GM12878 (cell line): ENCODE results near the gene MED31. TPM values are rescaled to one million over a fixed set of nuclear protein-coding genes. Genes with fewer than 3 reads are reported as not detected.

Experiments
- ATAC-seq: fragments of 200-7000 bp; cut with Tn5 transposase; 3 replicates; pipeline ENCODE4 v1.9.1; 2020; ENCODE audit warnings: mild to moderate bottlenecking, moderate library complexity
- BruUV-seq: library from RNA; stranded (reverse); fragments of 400-500 nt; replicated peaks from 2 replicates; lab custom pipeline; 2021; lab: Mats Ljungman, UMichigan
- CTCF ChIA-PET: fragments of 300-600 bp; sonication (Branson Sonifier 250); formaldehyde crosslinking; extraction: SDS; loops from one replicate; lab custom pipeline; 2021; ENCODE audit warnings: inconsistent platforms; lab: Yijun Ruan, JAX
- POLR2A ChIA-PET: fragments of 350-600 bp; formaldehyde crosslinking; extraction: SDS; loops from one replicate; lab custom pipeline; 2021; ENCODE audit warnings: inconsistent platforms; lab: Charles Lee
- RAD21 ChIA-PET: fragments of 300-600 bp; sonication (Branson Sonifier 250); formaldehyde crosslinking; loops from one replicate; lab custom pipeline; 2023; ENCODE audit warnings: antibody characterized with exemption; ENCODE audit not compliant: unreplicated experiment; lab: Charles Lee
- SMC1A ChIA-PET: fragments of 300-600 bp; sonication (Branson Sonifier 250); formaldehyde crosslinking; loops from one replicate; lab custom pipeline; 2023; ENCODE audit not compliant: unreplicated experiment, uncharacterized antibody; lab: Charles Lee
- DNase-seq: peaks from one replicate; pipeline ENCODE4 v3.0.0-alpha.2; 2011; ENCODE audit warnings: low read depth, low spot score
- FAIRE-seq: peaks from 3 replicates; lab custom pipeline; 2011; peaks lifted over from hg19 to GRCh38; lab: Jason Lieb, UNC
- H2AFZ ChIP-seq: 2 replicates; pipeline ENCODE4 v1.6.0; 2011; ENCODE audit warnings: low read depth, low read length, control low read depth; ENCODE audit not compliant: control insufficient read depth
- H3K27ac ChIP-seq: 2 replicates; pipeline ENCODE4 v1.5.1; 2011; ENCODE audit warnings: control low read depth; ENCODE audit not compliant: control insufficient read depth, insufficient read depth
- H3K27me3 ChIP-seq, 2 experiments: replicated peaks in 1 of 2; 2 replicates each; pipeline versions ENCODE4 v1.6.0 to v1.6.1; 2011; ENCODE audit warnings: low read length in 1 of 2; ENCODE audit not compliant: control insufficient read depth in 2 of 2, insufficient read depth in 2 of 2
- H3K36me3 ChIP-seq, 2 experiments: 2 replicates each; pipeline ENCODE4 v1.5.1; 2011; ENCODE audit warnings: low read length in 1 of 2; ENCODE audit not compliant: control insufficient read depth in 2 of 2, insufficient read depth in 2 of 2
- H3K4me1 ChIP-seq: 2 replicates; pipeline ENCODE4 v1.6.1; 2011; ENCODE audit warnings: mild to moderate bottlenecking, low read length, moderate library complexity, mixed read lengths; ENCODE audit not compliant: control insufficient read depth, insufficient read depth
- H3K4me2 ChIP-seq: 2 replicates; pipeline ENCODE4 v1.6.0; 2011; ENCODE audit warnings: control low read depth; ENCODE audit not compliant: control insufficient read depth, insufficient read depth
- H3K4me3 ChIP-seq: fragments of 200-600 bp; sonication (generic); 2 replicates; pipeline ENCODE4 v1.5.1; 2016
- H3K79me2 ChIP-seq: 2 replicates; pipeline ENCODE4 v1.6.0; 2011; ENCODE audit warnings: low read length; ENCODE audit not compliant: control insufficient read depth, insufficient read depth
- H3K9ac ChIP-seq: 2 replicates; pipeline ENCODE4 v1.8.0; 2011; ENCODE audit warnings: low read length, control low read depth, mixed read lengths; ENCODE audit not compliant: control insufficient read depth, insufficient read depth
- H3K9me3 ChIP-seq: replicated peaks from 3 replicates; pipeline ENCODE4 v1.5.1; 2011; ENCODE audit warnings: mild to moderate bottlenecking, low read length; ENCODE audit not compliant: control insufficient read depth, insufficient read depth
- H4K20me1 ChIP-seq: 2 replicates; pipeline ENCODE4 v1.6.0; 2011; ENCODE audit not compliant: control insufficient read depth, insufficient read depth
- CEBPZ ChIP-seq: fragments of 150-350 bp; IDR thresholded peaks from 2 replicates; pipeline ENCODE4 v1.6.1; 2016; ENCODE audit warnings: low read depth, low read length
- CREM ChIP-seq: IDR thresholded peaks from 2 replicates; pipeline ENCODE4 v1.6.1; 2014; ENCODE audit warnings: antibody characterized with exemption, low read depth
- ELK1 ChIP-seq: IDR thresholded peaks from 2 replicates; pipeline ENCODE4 v1.6.1; 2012; ENCODE audit warnings: low read depth, low read length, improper control_type of control experiment
- FOXK2 ChIP-seq: fragments of 450-650 bp; IDR thresholded peaks from 2 replicates; pipeline ENCODE4 v1.6.1; 2017; ENCODE audit warnings: mild to moderate bottlenecking, moderate library complexity
- HDGF ChIP-seq: fragments of 450-650 bp; IDR thresholded peaks from 2 replicates; pipeline ENCODE4 v1.6.1; 2016; ENCODE audit warnings: antibody characterized with exemption
- NFYA ChIP-seq: IDR thresholded peaks from 2 replicates; pipeline ENCODE4 v1.6.1; 2011; ENCODE audit warnings: low read depth, mild to moderate bottlenecking, low read length, improper control_type of control experiment, borderline replicate concordance
- NKRF ChIP-seq: fragments of 450-650 bp; conservative IDR thresholded peaks from 2 replicates; pipeline ENCODE4 v1.6.1; 2017; ENCODE audit warnings: mild to moderate bottlenecking, moderate library complexity
- PML ChIP-seq: IDR thresholded peaks from 2 replicates; pipeline ENCODE4 v1.6.1; 2012; ENCODE audit warnings: low read length, inconsistent platforms
- POU2F2 ChIP-seq: IDR thresholded peaks from 3 replicates; pipeline ENCODE4 v1.6.1; 2011; ENCODE audit warnings: low read depth, mild to moderate bottlenecking, low read length, borderline replicate concordance
- TAF1 ChIP-seq: IDR thresholded peaks from 2 replicates; pipeline ENCODE4 v1.6.1; 2011; ENCODE audit warnings: mild to moderate bottlenecking, low read depth, low read length, borderline replicate concordance
- TARDBP ChIP-seq: IDR thresholded peaks from 2 replicates; pipeline ENCODE4 v1.6.1; 2016; ENCODE audit warnings: borderline replicate concordance
- ZNF622 ChIP-seq: fragments of 450-650 bp; IDR thresholded peaks from 2 replicates; pipeline ENCODE4 v1.6.1; 2017; ENCODE audit warnings: mild to moderate bottlenecking, inconsistent platforms
- WGBS: methylation state at CpG from one replicate; pipeline ENCODE4 v1.1.6; 2016; ENCODE audit warnings: low lambda C conversion rate; ENCODE audit not compliant: insufficient replicate concordance, insufficient coverage; ENCODE audit errors: missing lambda C conversion rate; 5-methylcytosine and 5-hydroxymethylcytosine counted together
- in situ Hi-C: fragments of 300-500 bp; cut with MboI; formaldehyde crosslinking; loops from 9 replicates; pipeline ENCODE4 v1.14.3; 2018; ENCODE audit warnings: mixed read lengths
- intact Hi-C: fragments of 100-400 bp; cut with micrococcal nuclease; formaldehyde crosslinking; loops from one replicate; pipeline ENCODE4 v1.14.2; 2022; ENCODE audit not compliant: unreplicated experiment
- polyA plus RNA-seq, 11 experiments: library from polyadenylated mRNA; depleted of rRNA in 4 of 11; unstranded in 6 of 11; stranded (reverse) in 5 of 11; fragments of >200 nt; fragmentation: Nextera tagmentation in 4 of 11; fragmentation: Illumina TruSeq in 1 of 11; extraction: Ambion mirVana in 4 of 11; extraction: Trizol in 1 of 11; gene quantifications; 1 replicate in 1 of 11; 2 replicates in 10 of 11; pipeline versions ENCODE4 v1.2.1 to v1.2.3, GENCODE V29; 2011 to 2016; ENCODE audit warnings: inconsistent platforms in 2 of 11, missing spikeins in 2 of 11, low read depth in 1 of 11
- total RNA-seq, 4 experiments: library from RNA; depleted of rRNA in 3 of 4; stranded (reverse); fragments of >200 nt in 3 of 4; fragmentation: Illumina TruSeq in 1 of 4; extraction: Trizol in 1 of 4; gene quantifications; 2 replicates each; pipeline versions ENCODE4 v1.2.1 to v1.2.3, GENCODE V29; 2013 to 2021

MED31 gene
- total and polyA plus RNA-seq, 10 of the 15 experiments (the other 5 are each of a cell fraction or from before 2014, with no cell fraction given): 14.4 to 71.1 (median 34.6) TPM

DNA sequence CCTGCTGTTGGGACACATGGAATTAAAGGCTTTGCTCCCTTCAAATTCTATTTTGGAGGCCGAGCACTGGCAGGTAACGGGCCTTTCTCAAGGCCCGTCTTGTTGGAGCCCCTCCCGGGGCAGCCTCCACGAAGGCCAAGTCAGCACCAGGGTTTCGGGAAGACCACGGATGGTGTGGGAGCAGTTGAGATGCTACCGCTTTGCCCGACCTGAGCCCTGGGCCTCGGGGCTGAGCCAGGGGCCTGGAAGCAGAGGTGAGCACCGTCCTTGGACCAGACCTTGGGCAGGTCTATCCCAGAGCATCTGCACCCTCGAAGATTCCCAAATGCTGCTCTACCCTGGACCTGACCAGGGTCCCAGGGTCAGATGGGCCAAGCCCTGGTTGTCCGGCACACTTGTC is 23.2 kb upstream of the MED31 start (continued):
- TF ChIP-seq NFYA (no peak), ELK1 (no peak), CREM (no peak), HDGF (no peak)

DNA sequence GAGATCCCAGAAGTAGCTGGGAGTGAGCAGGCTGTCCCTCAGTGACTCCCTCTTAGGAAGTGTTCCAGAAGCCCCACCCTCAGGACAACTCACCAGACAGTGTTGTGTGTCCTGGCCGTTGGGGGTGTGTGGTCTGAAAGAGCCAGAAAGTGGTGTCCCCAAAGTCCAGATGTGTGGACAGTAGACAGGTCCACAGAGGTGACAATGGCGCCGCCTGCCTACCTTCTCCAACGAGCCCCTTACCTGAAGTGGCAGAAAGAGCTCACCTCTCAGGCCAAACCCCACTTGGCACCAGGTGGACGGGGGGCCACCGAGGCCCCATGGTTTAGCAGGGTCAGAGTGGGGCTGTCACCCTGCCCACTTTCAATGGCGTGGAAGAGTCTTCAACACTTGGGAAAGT is 20.0 kb upstream of the MED31 start:
- DNase-seq: no peak
- Histone ChIP-seq H3K4me3 (no peak overlapping the region), H3K9ac (no peak overlapping the region), H2AFZ (no peak overlapping the region), H4K20me1 (no peaks in the 10 kb centered on the region), H3K36me3 (no peaks in the 10 kb centered on the region), H3K4me1 (no peaks in the 10 kb centered on the region), H3K27ac (no peak overlapping the region), H3K9me3 (no peaks in the 10 kb centered on the region), H3K27me3 (0 out of 4 replicates have a peak, but pooled peaks cover 0 to 2% of the 10 kb centered on the region in 2 experiments), H3K4me2 (no peak overlapping the region), H3K79me2 (no peaks in the 10 kb centered on the region)
- in situ Hi-C loops: no loop called here
- SMC1A ChIA-PET: no interaction called here
- RAD21 ChIA-PET: no interaction called here
- 63% methylated on average over 7 of the region's 7 CpGs for WGBS
- POLR2A ChIA-PET: interaction anchor here (0.7 kb wide), 1 partner anchor 17 kb away, joined by 3 read pairs; no protein-coding TSS in a partner anchor
- BruUV-seq: no TSS peak
- CTCF ChIA-PET: interaction anchor here (0.7 to 3.5 kb wide), 3 partner anchors 198 to 333 kb away, joined by 3 to 10 read pairs (median 5); no protein-coding TSS in a partner anchor
- intact Hi-C loops: no loop called here
- TF ChIP-seq FOXK2: no peak
- TF ChIP-seq ZNF622: no peak
- no peak for TF ChIP-seq TAF1
- TF ChIP-seq CEBPZ: no peak
- no peak for TF ChIP-seq NKRF
- TF ChIP-seq POU2F2: no peak
- TF ChIP-seq PML: no peak
- TF ChIP-seq TARDBP: no peak
- no peak for FAIRE-seq
- no peak for ATAC-seq
